Activated CD4-positive, alpha-beta T cell treated with anti-CD3 and anti-CD28 coated beads, Interleukin-2, amount 10 ng/mL, durations not matched to agents 7 days and 5 days (primary cell): Measurements from ENCODE around the gene LEO1. TPM values are rescaled to one million over a fixed set of nuclear protein-coding genes. Genes with fewer than 3 reads are reported as not detected.

Experiments used
- CTCF ChIA-PET: fragments of 350-600 bp; sonication (Branson Sonifier 250); formaldehyde crosslinking; loops from one replicate; lab custom pipeline; 2021; ENCODE audit warnings: antibody characterized with exemption; lab: Charles Lee
- POLR2A ChIA-PET: fragments of 350-600 bp; sonication (Branson Sonifier 250); formaldehyde crosslinking; loops from one replicate; lab custom pipeline; 2021; ENCODE audit warnings: antibody characterized with exemption; lab: Charles Lee
- DNase-seq: peaks from one replicate; pipeline ENCODE4 v3.0.0-alpha.2; 2020
- H3K27ac Mint-ChIP-seq: one replicate; pipeline ENCODE4 v1.8.0; 2021; ENCODE audit warnings: mild to moderate bottlenecking, moderate library complexity, mixed read lengths
- H3K27me3 Mint-ChIP-seq: one replicate; pipeline ENCODE4 v1.8.0; 2021; ENCODE audit warnings: mixed read lengths
- H3K36me3 Mint-ChIP-seq: one replicate; pipeline ENCODE4 v1.8.0; 2021; ENCODE audit warnings: low read depth, mixed read lengths
- H3K4me1 Mint-ChIP-seq: one replicate; pipeline ENCODE4 v1.8.0; 2021; ENCODE audit warnings: mixed read lengths
- H3K4me3 Mint-ChIP-seq: one replicate; pipeline ENCODE4 v1.8.0; 2021; ENCODE audit warnings: mild to moderate bottlenecking, moderate library complexity, mixed read lengths
- H3K9me3 Mint-ChIP-seq: one replicate; pipeline ENCODE4 v1.8.0; 2021; ENCODE audit warnings: mixed read lengths
- total RNA-seq, 2 experiments: library from RNA; stranded (reverse); gene quantifications; one replicate each; pipeline ENCODE4 v1.2.3, GENCODE V29; 2021

LEO1 gene
- total RNA-seq: 10 to 100 TPM; 32.0 to 34.4 TPM

DNA sequence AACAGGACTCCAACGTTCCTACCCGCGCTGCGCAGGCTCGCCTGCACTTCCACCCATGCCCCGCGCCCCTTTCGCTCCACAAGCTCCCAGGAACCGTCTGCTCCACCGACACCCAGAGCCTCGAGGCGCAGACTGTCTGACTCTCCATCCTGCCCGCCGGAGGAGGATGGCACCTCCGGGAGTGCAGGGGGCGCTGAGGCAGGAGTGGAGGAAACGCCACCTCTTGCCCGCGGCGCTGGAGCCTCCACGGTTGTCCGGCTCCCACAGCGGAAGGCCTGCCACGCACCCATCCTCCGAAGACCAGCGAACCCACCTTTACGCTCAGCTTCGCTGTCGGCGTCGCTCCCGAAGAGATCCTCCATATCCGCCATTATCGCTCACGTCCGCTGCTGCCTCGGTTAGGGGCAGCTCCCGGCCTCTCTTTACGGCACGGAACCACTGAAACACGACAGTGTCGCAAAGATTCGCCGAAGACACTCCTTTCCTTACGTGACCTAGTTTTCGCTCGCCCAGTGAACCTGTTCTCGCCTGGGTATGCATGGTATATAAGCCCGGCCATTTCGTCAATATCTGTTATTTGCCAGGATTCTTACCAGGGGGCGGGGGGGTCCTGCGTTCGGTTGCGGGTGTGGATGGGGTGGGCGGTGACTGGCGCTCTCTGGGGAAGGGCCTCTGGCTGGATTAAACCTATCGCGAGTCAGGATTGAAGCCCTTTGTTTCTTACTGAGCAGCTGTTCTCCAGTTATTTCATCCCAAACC lies at the start of gene LEO1:
Gene LEO1 (minus strand): TSS at position 404 of the 759 bp plus-strand sequence. CDS start 33 bp downstream, at position 371.
- peak; percentile 95 for DNase-seq
- ChIA-PET POLR2A (interaction anchor here (1.3 kb wide), 1 partner anchor 10 kb away, joined by 13 read pairs; no protein-coding TSS in a partner anchor), CTCF (interaction anchor here (0.8 to 2.0 kb wide), 8 partner anchors 10 to 237 kb away, joined by 3 to 8 read pairs (median 4); no protein-coding TSS in a partner anchor)
- Mint-ChIP-seq H3K4me3 (peak within 1 kb of the TSS; percentile 92), H3K9me3 (peaks cover 8% of the 10 kb centered on the region), H3K27me3 (no peaks in the 10 kb centered on the region), H3K27ac (peak within 1 kb of the TSS; percentile 91), H3K36me3 (peaks cover 17% of the 10 kb centered on the region), H3K4me1 (peaks cover 26% of the 10 kb centered on the region)

DNA sequence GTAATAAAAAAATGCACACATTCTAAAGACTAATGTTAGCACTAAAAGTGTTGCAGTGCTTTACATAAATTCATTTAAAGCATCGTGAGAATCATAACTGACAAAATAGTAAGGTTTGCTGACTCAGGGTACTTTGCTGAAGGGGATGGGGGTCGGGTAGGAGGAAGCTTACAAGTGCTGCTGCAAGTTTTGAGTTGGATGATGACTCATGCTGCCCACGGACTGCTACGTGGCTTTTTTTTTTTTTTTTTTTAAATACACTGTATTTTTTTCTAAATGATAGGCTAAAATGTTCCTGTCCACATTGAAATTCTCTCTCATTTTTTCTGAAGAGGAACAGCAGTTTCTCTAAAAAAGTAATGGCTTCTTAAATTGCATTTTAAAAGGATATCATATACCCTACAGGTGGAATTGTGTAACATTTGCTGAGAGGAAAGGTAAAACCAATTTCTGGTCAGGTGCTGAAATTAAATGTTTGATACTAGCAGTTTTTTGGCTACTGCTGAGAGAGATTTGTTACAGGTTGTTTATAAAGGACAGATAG lies 49.6 kb upstream of the LEO1 start:
- Mint-ChIP-seq H3K9me3 (no peaks in the 10 kb centered on the region), H3K36me3 (peaks cover 14% of the 10 kb centered on the region), H3K27ac (peak overlapping the region; percentile 95), H3K27me3 (no peaks in the 10 kb centered on the region), H3K4me1 (peaks cover 35% of the 10 kb centered on the region), H3K4me3 (peak overlapping the region; percentile 91)
- CTCF ChIA-PET: interaction anchor here (1.5 to 1.8 kb wide), 2 partner anchors 9 to 14 kb away, joined by 3 to 8 read pairs; no protein-coding TSS in a partner anchor
- POLR2A ChIA-PET: no interaction called here
- DNase-seq: peak; percentile 54

DNA sequence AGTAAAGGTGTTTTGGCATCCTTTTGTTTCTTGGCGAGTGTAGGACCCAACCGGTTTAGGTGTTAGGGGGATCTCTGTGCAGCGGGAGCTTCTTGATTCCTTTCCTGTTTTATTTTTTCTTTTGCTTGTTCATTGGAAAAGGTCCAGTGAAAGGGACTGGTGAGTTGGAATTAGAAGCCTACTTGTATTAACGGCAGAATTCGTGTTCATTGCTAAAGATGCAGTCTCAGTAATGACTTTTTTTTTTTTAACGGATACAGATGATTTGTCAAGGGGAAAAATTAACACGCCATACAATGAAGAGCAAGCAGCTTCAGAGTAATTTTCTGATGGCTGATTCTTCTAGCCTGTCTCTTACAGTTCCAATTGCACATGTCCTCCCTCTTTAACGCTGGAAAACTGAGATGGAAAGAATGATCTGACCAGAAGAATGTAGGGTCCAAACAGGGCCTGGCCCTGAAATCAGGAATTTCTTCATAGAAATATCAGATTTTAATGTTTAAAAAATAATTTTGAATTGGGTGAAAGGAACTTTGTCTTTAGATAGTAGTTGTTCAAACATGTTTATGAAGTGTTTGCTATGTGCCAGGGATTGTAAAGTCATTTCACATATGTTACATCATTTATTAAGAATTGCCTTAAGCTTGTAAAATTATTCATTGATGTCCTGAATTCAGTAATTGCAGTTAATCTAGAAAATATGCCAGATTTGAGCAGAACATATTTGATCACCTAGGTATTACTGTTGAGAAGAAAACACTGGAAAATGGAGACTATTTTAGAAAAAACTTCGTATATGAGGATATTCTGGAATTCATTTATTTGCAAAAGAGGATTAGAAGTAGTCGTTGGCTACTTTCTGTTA lies 48.9 kb upstream of the LEO1 start:
- ChIA-PET POLR2A (no interaction called here), CTCF (interaction anchor here (0.7 to 1.8 kb wide), 5 partner anchors 9 to 43 kb away, joined by 3 to 8 read pairs (median 3); no protein-coding TSS in a partner anchor)
- peak overlapping the region; percentile 95 for H3K27ac Mint-ChIP-seq
- H3K36me3 Mint-ChIP-seq: peaks cover 14% of the 10 kb centered on the region
- H3K27me3 Mint-ChIP-seq: no peaks in the 10 kb centered on the region
- H3K4me1 Mint-ChIP-seq: peaks cover 32% of the 10 kb centered on the region
- H3K9me3 Mint-ChIP-seq: no peaks in the 10 kb centered on the region
- no peak for DNase-seq
- H3K4me3 Mint-ChIP-seq: peak overlapping the region; percentile 91

DNA sequence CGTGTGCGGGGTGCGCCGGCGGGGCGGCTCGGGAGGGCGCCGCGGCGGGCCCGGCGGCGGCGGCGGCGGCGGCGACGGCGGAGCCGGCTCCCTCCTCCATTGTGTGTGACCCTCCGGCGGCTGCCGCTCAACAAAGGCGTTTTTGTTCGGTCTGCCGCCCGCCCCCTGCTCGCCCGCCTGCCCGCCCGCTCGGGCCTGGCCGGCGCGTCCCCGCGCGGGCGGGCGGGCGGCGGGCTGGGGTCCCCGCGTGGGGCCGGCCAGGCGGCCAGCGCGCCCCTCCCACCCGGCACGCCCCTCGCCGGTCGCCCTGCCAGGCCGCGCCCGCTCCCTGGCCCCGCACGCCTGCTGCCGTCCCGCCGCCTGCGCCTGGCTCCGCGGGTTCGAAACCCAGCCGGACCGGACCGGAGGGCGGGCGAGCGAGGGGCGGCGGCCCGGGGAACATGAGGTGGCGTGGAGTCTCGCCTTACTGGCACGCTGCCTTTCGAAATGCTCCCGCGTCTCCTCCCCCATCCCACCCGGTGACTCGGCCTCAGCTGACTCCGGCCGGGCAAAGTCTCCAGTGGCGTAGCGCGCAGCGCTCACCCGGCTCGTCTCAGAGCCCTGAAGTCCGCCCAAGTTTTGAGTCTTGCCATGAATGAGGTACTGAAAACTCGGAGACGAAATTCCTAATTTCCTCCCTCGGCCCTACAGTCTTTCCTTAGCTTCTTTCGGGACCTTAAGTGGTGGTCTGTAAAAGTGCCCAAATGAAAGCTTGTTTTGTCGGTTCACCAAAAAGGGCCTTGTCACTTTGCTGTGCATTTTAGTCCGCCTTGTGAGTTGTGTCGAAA lies 48.0 kb upstream of the LEO1 start:
- CTCF ChIA-PET: interaction anchor here (0.7 to 1.8 kb wide), 5 partner anchors 10 to 43 kb away, joined by 3 to 8 read pairs (median 3); no protein-coding TSS in a partner anchor
- Mint-ChIP-seq H3K9me3 (no peaks in the 10 kb centered on the region), H3K4me3 (peak overlapping the region; percentile 97), H3K36me3 (peaks cover 14% of the 10 kb centered on the region), H3K27me3 (no peaks in the 10 kb centered on the region), H3K27ac (peak overlapping the region; percentile 99), H3K4me1 (peaks cover 32% of the 10 kb centered on the region)
- POLR2A ChIA-PET: no interaction called here
- peak; percentile 57 for DNase-seq

DNA sequence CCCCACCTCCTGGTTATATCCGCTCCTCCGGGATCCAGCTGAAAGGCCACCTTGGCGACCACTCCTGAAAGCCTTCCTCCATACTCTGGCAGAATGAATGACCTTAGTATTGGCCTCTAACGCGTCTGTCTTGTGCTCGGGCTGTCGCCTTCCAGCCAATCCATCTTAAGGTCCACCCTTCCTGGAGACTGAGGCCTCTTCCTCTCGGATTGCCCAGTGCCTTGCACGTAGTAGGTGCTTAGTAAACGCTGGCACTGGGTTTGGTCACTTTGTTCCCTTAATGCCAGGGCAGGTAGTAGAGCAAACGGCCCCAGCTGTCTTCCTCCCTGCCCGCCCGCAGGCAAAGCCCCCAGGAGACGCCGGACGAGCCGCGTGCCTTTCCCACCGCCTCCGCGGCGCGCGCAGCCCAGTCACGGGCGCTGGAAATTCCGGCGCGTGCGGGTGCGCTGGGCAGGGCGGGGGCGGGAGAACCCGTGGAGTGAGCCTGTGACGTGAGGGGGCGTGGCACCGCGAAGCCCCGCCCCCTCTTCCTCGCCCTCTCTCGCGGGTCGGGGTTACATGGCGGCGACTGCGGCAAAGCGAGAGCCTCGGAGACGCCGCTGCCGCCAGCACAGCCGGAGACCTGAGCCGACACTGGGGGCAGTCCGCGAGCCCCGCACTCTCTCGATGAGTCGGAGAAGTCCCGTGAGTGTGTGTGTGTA lies 47.3 kb upstream of the LEO1 start, which contains the start of gene MAPK6:
Gene MAPK6 (plus strand): TSS at position 527 of the 701 bp plus-strand sequence. CDS start 27,242 bp downstream, outside the sequence.
- Mint-ChIP-seq H3K9me3 (no peaks in the 10 kb centered on the region), H3K27me3 (no peaks in the 10 kb centered on the region), H3K4me1 (peaks cover 33% of the 10 kb centered on the region), H3K27ac (peak within 1 kb of the TSS; percentile 99), H3K36me3 (peaks cover 14% of the 10 kb centered on the region), H3K4me3 (peak within 1 kb of the TSS; percentile 97)
- ChIA-PET CTCF (interaction anchor here (0.8 kb wide), 1 partner anchor 11 kb away, joined by 4 read pairs; no protein-coding TSS in a partner anchor), POLR2A (no interaction called here)
- peak; percentile 92 for DNase-seq

DNA sequence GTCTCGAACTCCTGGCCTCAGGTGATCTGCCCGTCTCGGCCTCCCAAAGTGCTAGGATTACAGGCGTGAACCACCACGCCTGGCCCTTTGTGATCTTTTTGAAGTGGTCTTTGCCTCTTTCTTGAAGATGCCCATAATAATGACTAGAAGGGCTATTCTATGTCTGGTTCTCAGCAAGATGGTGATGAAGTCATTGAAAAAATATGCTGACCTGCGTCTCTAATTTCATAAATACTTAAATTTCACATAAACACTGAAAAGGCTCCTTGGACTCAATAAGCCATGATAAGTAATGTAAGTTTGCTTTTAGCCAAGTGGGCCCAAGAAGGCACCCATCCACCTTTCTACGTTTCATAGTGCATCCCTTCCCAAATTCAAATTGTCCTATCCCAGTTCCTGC lies 46.7 kb upstream of the LEO1 start:
- no peaks in the 10 kb centered on the region for H3K9me3 Mint-ChIP-seq
- DNase-seq: no peak
- peak overlapping the region; percentile 99 for H3K27ac Mint-ChIP-seq
- ChIA-PET CTCF (interaction anchor here (0.8 to 1.1 kb wide), 2 partner anchors 11 to 28 kb away, joined by 3 to 4 read pairs; no protein-coding TSS in a partner anchor), POLR2A (no interaction called here)
- peak overlapping the region; percentile 97 for H3K4me3 Mint-ChIP-seq
- H3K27me3 Mint-ChIP-seq: no peaks in the 10 kb centered on the region
- peaks cover 10% of the 10 kb centered on the region for H3K36me3 Mint-ChIP-seq
- peaks cover 36% of the 10 kb centered on the region for H3K4me1 Mint-ChIP-seq

DNA sequence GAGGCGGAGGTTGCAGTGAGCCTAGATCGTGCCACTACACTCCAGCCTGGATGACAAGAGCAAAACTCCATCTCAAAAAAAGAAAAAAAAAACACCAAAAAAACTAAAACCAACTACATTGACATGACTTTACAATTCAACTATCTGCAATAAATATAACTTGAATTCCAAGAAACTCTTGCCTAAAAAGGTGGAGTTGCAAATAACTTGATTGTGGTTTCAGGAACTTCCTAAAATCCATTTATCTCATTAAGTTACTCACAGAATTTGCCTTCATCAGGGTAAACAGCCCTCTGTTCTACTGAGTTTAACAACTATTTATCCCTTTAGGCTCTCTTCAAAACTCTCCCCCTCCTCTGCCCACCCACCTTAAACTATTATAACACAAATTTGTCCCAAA lies 44.7 kb upstream of the LEO1 start:
- Mint-ChIP-seq H3K36me3 (peaks cover 6% of the 10 kb centered on the region), H3K4me3 (no peak overlapping the region), H3K9me3 (no peaks in the 10 kb centered on the region), H3K27ac (no peak overlapping the region), H3K27me3 (no peaks in the 10 kb centered on the region), H3K4me1 (peaks cover 44% of the 10 kb centered on the region)
- DNase-seq: no peak
- POLR2A ChIA-PET: no interaction called here
- CTCF ChIA-PET: no interaction called here

DNA sequence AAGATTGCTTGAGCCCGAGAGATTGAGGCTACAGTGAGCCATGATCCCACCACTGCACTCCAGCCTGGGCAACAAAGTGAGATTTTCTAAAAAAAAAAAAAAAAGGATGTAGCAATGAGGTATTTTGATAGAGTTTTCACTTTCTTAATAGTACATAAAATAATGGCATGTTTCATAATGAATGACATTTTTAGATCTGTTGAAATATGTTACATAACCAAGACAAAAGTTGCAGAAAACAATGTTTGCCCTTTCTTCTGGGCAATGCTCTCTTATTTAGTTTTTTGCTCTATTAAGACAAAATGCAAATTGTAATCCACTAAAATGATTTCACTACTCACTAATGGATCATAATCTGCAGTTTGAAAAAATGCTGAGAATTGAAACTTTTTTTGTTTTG lies 43.0 kb upstream of the LEO1 start:
- no peak for DNase-seq

DNA sequence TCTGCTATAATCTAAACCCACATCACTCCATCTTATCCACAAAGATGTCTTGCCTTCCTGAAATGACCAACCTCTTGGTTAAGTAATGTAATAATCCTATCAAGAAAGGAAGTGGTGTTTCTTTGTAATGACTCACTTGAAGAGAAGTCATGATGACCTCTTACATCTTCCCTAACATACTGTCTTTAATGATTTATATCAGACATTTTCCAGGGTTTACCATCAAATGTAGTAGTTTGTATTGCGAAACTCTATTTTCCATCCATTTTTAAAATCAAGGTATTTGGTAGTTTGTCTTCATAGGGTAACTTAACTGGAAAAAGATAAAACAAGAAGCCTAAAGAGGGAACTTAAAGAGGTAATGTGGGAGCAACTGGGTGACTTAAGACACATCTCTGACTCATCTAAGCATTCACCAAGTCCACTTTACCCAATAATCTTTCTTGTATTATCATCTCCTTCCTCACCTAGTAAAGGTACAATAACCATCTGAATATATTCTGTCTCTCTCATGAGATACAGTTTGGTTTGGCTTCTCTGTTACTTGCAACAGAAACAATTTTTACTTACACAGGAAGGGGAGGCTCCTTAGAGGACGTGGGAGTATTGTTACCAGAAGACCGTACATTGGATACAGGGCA lies 41.7 kb upstream of the LEO1 start:
- POLR2A ChIA-PET: no interaction called here
- DNase-seq: no peak
- CTCF ChIA-PET: no interaction called here
- no peak overlapping the region for H3K27ac Mint-ChIP-seq
- peaks cover 3% of the 10 kb centered on the region for H3K36me3 Mint-ChIP-seq
- peaks cover 46% of the 10 kb centered on the region for H3K4me1 Mint-ChIP-seq
- H3K27me3 Mint-ChIP-seq: no peaks in the 10 kb centered on the region
- H3K4me3 Mint-ChIP-seq: no peak overlapping the region
- no peaks in the 10 kb centered on the region for H3K9me3 Mint-ChIP-seq

More for the DNA sequence above, 43.0 kb upstream of the LEO1 start:
- Mint-ChIP-seq H3K4me1 (peaks cover 39% of the 10 kb centered on the region), H3K4me3 (no peak overlapping the region), H3K9me3 (no peaks in the 10 kb centered on the region), H3K27ac (no peak overlapping the region), H3K27me3 (no peaks in the 10 kb centered on the region), H3K36me3 (peaks cover 1% of the 10 kb centered on the region)
- ChIA-PET POLR2A (no interaction called here), CTCF (no interaction called here)

DNA sequence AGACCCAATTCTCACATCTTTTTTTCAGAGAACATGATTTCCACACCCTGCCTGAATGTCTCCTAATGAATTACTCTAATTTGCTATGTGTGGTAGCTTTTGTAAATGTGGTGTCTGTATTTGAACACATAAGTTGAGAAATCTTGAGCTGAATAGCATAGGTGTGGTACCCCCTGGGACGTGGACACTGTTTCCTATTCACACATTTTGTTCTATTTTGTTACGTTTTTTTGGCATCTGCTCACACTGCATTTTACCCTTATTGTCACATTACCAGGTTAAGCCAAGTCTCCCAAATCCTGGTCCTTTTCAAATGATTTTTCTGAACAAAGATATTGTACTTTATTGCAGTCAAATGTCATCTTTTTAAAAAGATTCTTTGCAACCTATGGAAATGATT lies 40.6 kb upstream of the LEO1 start:
- CTCF ChIA-PET: interaction anchor here (0.6 kb wide), 1 partner anchor 31 kb away, joined by 4 read pairs; no protein-coding TSS in a partner anchor
- Mint-ChIP-seq H3K4me1 (peaks cover 53% of the 10 kb centered on the region), H3K27ac (no peak overlapping the region)

DNA sequence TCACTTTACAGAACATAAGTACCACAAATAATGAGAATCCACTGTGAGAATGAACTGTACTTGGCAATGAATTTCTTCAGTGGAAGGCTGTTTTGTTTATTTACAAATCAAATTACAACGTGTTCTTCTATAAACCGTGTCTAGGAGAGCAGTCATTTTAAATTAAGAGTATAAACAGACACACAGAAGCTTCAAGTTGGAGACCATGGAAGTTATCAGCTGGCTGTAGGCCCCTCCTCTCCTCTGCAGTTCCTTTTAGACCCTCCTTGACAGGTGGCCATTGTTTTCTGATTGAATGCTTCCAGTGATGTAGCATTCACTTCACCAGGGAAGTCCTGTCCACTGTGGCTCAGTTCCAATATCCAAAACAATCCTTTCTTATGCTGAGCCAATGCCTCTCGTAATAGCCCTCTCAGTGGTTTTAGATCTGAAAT lies 40.1 kb upstream of the LEO1 start:
- Mint-ChIP-seq H3K9me3 (no peaks in the 10 kb centered on the region), H3K36me3 (peaks cover 3% of the 10 kb centered on the region), H3K4me3 (no peak overlapping the region), H3K27ac (no peak overlapping the region), H3K4me1 (peaks cover 55% of the 10 kb centered on the region), H3K27me3 (no peaks in the 10 kb centered on the region)
- CTCF ChIA-PET: no interaction called here
- POLR2A ChIA-PET: no interaction called here
- DNase-seq: no peak

More for the DNA sequence above, 40.6 kb upstream of the LEO1 start:
- Mint-ChIP-seq H3K4me3 (no peak overlapping the region), H3K36me3 (peaks cover 3% of the 10 kb centered on the region), H3K9me3 (no peaks in the 10 kb centered on the region), H3K27me3 (no peaks in the 10 kb centered on the region)
- DNase-seq: no peak
- POLR2A ChIA-PET: no interaction called here
